Caco-2 (cell line): Measurements from ENCODE around the gene IGSF11. TPM values are rescaled to one million over a fixed set of nuclear protein-coding genes. Genes with fewer than 3 reads are reported as not detected.

Experiments used
- BruUV-seq: library from RNA; stranded (reverse); fragments of 400-500 nt; replicated peaks from 2 replicates; lab custom pipeline; 2021; lab: Mats Ljungman, UMichigan
- CTCF ChIA-PET: fragments of 300-600 bp; sonication (Branson Sonifier 250); formaldehyde crosslinking; loops from one replicate; lab custom pipeline; 2022; ENCODE audit warnings: antibody characterized with exemption; lab: Charles Lee
- POLR2A ChIA-PET: fragments of 300-600 bp; sonication (Branson Sonifier 250); formaldehyde crosslinking; loops from one replicate; lab custom pipeline; 2022; ENCODE audit warnings: antibody characterized with exemption; lab: Charles Lee
- DNase-seq, 2 experiments: peaks; one replicate each; pipeline versions ENCODE4 v3.0.0 to v3.0.0-alpha.2; 2020 to 2022
- H3K27me3 ChIP-seq: replicated peaks from 2 replicates; pipeline ENCODE4 v1.6.0; 2011; ENCODE audit warnings: low read length; ENCODE audit not compliant: control insufficient read depth, insufficient read depth
- H3K36me3 ChIP-seq: 2 replicates; pipeline ENCODE4 v1.5.1; 2011; ENCODE audit warnings: low read length; ENCODE audit not compliant: control insufficient read depth, insufficient read depth
- H3K4me1 ChIP-seq: fragments of 250-450 bp; sonication (Bioruptor Pico); 2 replicates; pipeline ENCODE4 v1.5.1; 2020; ENCODE audit warnings: mild to moderate bottlenecking
- H3K4me3 ChIP-seq: 2 replicates; pipeline ENCODE4 v1.5.1; 2011; ENCODE audit warnings: low read depth, mild to moderate bottlenecking, control low read depth, low read length
- H3K9me3 ChIP-seq: fragments of 250-450 bp; sonication (Bioruptor Pico); 2 replicates; pipeline ENCODE4 v1.5.1; 2020; ENCODE audit warnings: mild to moderate bottlenecking, moderate library complexity
- H3K27ac Mint-ChIP-seq: one replicate; pipeline ENCODE4 v1.8.0; 2022; ENCODE audit warnings: mixed read lengths; ENCODE audit not compliant: unreplicated experiment
- H3K27me3 Mint-ChIP-seq: one replicate; pipeline ENCODE4 v1.8.0; 2022; ENCODE audit warnings: mixed read lengths; ENCODE audit not compliant: insufficient read depth, unreplicated experiment
- H3K36me3 Mint-ChIP-seq: one replicate; pipeline ENCODE4 v1.8.0; 2022; ENCODE audit warnings: mild to moderate bottlenecking, mixed read lengths; ENCODE audit not compliant: insufficient read depth, unreplicated experiment
- H3K4me1 Mint-ChIP-seq: one replicate; pipeline ENCODE4 v1.8.0; 2022; ENCODE audit warnings: low read depth, mixed read lengths; ENCODE audit not compliant: unreplicated experiment
- H3K4me3 Mint-ChIP-seq: one replicate; pipeline ENCODE4 v1.8.0; 2022; ENCODE audit warnings: mild to moderate bottlenecking, moderate library complexity, mixed read lengths; ENCODE audit not compliant: unreplicated experiment
- H3K9me3 Mint-ChIP-seq: one replicate; pipeline ENCODE4 v1.8.0; 2022; ENCODE audit warnings: mixed read lengths; ENCODE audit not compliant: unreplicated experiment
- CTCF ChIP-seq, 2 experiments: fragments of 200-600 bp in 1 of 2; IDR thresholded peaks; 1 replicate in 1 of 2; 2 replicates in 1 of 2; pipeline versions ENCODE4 v1.5.1 to v1.8.0; 2011 to 2022; ENCODE audit warnings: antibody characterized with exemption in 1 of 2, control low read depth in 1 of 2, inconsistent platforms in 1 of 2, low read depth in 1 of 2, low read length in 1 of 2, mild to moderate bottlenecking in 1 of 2, moderate library complexity in 1 of 2; ENCODE audit not compliant: insufficient read depth in 1 of 2, severe bottlenecking in 1 of 2, unreplicated experiment in 1 of 2
- intact Hi-C: fragments of 100-400 bp; cut with micrococcal nuclease; formaldehyde crosslinking; loops from one replicate; pipeline ENCODE4 v1.10.0; 2022; ENCODE audit not compliant: unreplicated experiment
- total RNA-seq: library from RNA; stranded (reverse); gene quantifications from 2 replicates; pipeline ENCODE4 v1.2.3, GENCODE V29; 2022

The IGSF11 gene
- total RNA-seq, 1 experiment from 2014 or later, result 0.41 TPM

GRCh38 chr3:119015942-119016341 is 18.7 kb downstream of the IGSF11 start:
- no peak overlapping the region for H3K4me3 Mint-ChIP-seq
- H3K27me3 Mint-ChIP-seq, result peaks cover 13% of the 10 kb centered on the region
- no peak overlapping the region for H3K27ac Mint-ChIP-seq
- ChIA-PET POLR2A (no interaction called here), CTCF (interaction anchor here (0.8 kb wide), 1 partner anchor 18 kb away, joined by 3 read pairs; the partner anchor contains the start of gene IGSF11)
- no peak for DNase-seq
- no TSS peak for BruUV-seq
- no peaks in the 10 kb centered on the region for H3K4me1 ChIP-seq
- no peak for TF ChIP-seq CTCF (IDR thresholded peaks at IDR 0.05; ENCODE audit: insufficient read depth in 1 of 2, low read depth in 1 of 2, low read length in 1 of 2, severe bottlenecking in 1 of 2, unreplicated experiment in 1 of 2)
- H3K4me3 ChIP-seq, result no peak overlapping the region
- intact Hi-C loops, result no loop called here
- H3K27me3 ChIP-seq, result no peaks in the 10 kb centered on the region
- no peaks in the 10 kb centered on the region for H3K4me1 Mint-ChIP-seq
- H3K9me3 Mint-ChIP-seq, result no peaks in the 10 kb centered on the region
- no peaks in the 10 kb centered on the region for H3K9me3 ChIP-seq
- H3K36me3 ChIP-seq, result no peaks in the 10 kb centered on the region
- no peaks in the 10 kb centered on the region for H3K36me3 Mint-ChIP-seq

GRCh38 chr3:119013951-119014350 is 20.7 kb downstream of the IGSF11 start:
- Histone ChIP-seq H3K9me3 (no peaks in the 10 kb centered on the region), H3K27me3 (no peaks in the 10 kb centered on the region), H3K36me3 (no peaks in the 10 kb centered on the region), H3K4me3 (no peak overlapping the region), H3K4me1 (no peaks in the 10 kb centered on the region)
- TF ChIP-seq CTCF (IDR thresholded peaks at IDR 0.05; ENCODE audit: insufficient read depth in 1 of 2, low read depth in 1 of 2, low read length in 1 of 2, severe bottlenecking in 1 of 2, unreplicated experiment in 1 of 2), result no peak
- DNase-seq, result no peak
- no peaks in the 10 kb centered on the region for H3K36me3 Mint-ChIP-seq
- H3K27me3 Mint-ChIP-seq, result peaks cover 13% of the 10 kb centered on the region
- H3K4me3 Mint-ChIP-seq, result no peak overlapping the region
- ChIA-PET CTCF (no interaction called here), POLR2A (no interaction called here)
- H3K4me1 Mint-ChIP-seq, result no peaks in the 10 kb centered on the region
- intact Hi-C loops, result no loop called here
- BruUV-seq, result no TSS peak
- H3K27ac Mint-ChIP-seq, result no peak overlapping the region
- no peaks in the 10 kb centered on the region for H3K9me3 Mint-ChIP-seq

- no peak overlapping the region for H3K27ac Mint-ChIP-seq
- POLR2A ChIA-PET, result no interaction called here
- H3K9me3 Mint-ChIP-seq, result no peaks in the 10 kb centered on the region
Observed at GRCh38 chr3:119011528-119011927, 23.1 kb downstream of the IGSF11 start.

More at GRCh38 chr3:119011528-119011927, 23.1 kb downstream of the IGSF11 start:
- no peak overlapping the region for H3K4me3 ChIP-seq
- no peak for TF ChIP-seq CTCF (IDR thresholded peaks at IDR 0.05; ENCODE audit: insufficient read depth in 1 of 2, low read depth in 1 of 2, low read length in 1 of 2, severe bottlenecking in 1 of 2, unreplicated experiment in 1 of 2)
- H3K9me3 ChIP-seq, result no peaks in the 10 kb centered on the region
- H3K36me3 ChIP-seq, result no peaks in the 10 kb centered on the region
- BruUV-seq, result no TSS peak
- Mint-ChIP-seq H3K4me1 (no peaks in the 10 kb centered on the region), H3K36me3 (no peaks in the 10 kb centered on the region), H3K4me3 (no peak overlapping the region), H3K27me3 (peaks cover 18% of the 10 kb centered on the region)
- DNase-seq, result no peak
- intact Hi-C loops, result no loop called here
- no peaks in the 10 kb centered on the region for H3K4me1 ChIP-seq
- CTCF ChIA-PET, result no interaction called here
- H3K27me3 ChIP-seq, result no peaks in the 10 kb centered on the region
